ENCODE results near the gene TMEM115. TPM values are rescaled to one million over a fixed set of nuclear protein-coding genes. Genes with fewer than 3 reads are reported as not detected.
A peak's percentile ranks its signal among the peaks of the same experiment; 100 is the strongest.

The TMEM115 gene
- total RNA-seq, 2 donors from 2014 or later = 42.1 to 45.0 TPM

DNA sequence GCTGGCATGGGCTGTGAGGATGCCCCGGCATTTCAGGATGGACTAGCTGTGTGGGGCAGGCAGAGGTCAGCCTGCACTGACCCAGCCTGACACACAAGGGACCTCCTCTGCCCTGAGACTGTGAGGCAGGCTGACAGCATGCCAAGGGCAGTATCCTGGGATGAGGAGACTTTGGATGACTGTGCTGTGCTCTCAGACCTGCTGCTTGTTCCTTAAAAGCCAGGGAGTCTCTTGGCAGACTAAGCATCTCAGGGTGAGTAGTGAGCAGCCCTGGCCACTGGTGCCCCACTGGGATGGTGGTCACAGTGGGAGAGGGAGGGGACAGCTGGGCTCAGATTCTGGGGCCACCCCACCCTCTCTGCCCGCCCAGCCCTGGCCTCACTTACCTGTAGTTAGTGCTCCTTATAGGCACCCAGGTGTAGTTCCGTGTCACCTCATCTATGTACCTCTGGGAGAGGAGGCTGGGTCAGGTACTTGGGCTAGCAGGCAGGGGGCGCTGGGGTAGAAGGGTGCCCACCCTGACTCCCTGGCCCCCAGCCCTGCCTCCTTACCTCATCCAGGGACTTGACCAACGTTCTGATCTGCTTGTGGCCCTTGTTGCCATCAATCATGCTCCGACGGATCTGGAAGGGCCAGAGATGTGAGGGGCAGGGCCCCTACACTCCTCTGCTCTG lies 16.1 kb upstream of the TMEM115 start:
- TF ChIP-seq, protein P1, sequence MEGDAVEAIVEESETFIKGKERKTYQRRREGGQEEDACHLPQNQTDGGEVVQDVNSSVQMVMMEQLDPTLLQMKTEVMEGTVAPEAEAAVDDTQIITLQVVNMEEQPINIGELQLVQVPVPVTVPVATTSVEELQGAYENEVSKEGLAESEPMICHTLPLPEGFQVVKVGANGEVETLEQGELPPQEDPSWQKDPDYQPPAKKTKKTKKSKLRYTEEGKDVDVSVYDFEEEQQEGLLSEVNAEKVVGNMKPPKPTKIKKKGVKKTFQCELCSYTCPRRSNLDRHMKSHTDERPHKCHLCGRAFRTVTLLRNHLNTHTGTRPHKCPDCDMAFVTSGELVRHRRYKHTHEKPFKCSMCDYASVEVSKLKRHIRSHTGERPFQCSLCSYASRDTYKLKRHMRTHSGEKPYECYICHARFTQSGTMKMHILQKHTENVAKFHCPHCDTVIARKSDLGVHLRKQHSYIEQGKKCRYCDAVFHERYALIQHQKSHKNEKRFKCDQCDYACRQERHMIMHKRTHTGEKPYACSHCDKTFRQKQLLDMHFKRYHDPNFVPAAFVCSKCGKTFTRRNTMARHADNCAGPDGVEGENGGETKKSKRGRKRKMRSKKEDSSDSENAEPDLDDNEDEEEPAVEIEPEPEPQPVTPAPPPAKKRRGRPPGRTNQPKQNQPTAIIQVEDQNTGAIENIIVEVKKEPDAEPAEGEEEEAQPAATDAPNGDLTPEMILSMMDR (IDR thresholded peaks at IDR 0.05) = no peak
- Histone ChIP-seq H3K27me3 (no peaks in the 10 kb centered on the region), H3K36me3 (no peaks in the 10 kb centered on the region), H3K4me3 (no peak overlapping the region), H3K9ac (ENCODE audit: low read depth in 2 of 2, low read length in 2 of 2) (no peak overlapping the region), H3K9me3 (no peaks in the 10 kb centered on the region), H3K4me1 (no peaks in the 10 kb centered on the region), H3K27ac (no peak overlapping the region)
- intact Hi-C loops (cut with DNase I) = no loop called here
- no peak for DNase-seq

DNA sequence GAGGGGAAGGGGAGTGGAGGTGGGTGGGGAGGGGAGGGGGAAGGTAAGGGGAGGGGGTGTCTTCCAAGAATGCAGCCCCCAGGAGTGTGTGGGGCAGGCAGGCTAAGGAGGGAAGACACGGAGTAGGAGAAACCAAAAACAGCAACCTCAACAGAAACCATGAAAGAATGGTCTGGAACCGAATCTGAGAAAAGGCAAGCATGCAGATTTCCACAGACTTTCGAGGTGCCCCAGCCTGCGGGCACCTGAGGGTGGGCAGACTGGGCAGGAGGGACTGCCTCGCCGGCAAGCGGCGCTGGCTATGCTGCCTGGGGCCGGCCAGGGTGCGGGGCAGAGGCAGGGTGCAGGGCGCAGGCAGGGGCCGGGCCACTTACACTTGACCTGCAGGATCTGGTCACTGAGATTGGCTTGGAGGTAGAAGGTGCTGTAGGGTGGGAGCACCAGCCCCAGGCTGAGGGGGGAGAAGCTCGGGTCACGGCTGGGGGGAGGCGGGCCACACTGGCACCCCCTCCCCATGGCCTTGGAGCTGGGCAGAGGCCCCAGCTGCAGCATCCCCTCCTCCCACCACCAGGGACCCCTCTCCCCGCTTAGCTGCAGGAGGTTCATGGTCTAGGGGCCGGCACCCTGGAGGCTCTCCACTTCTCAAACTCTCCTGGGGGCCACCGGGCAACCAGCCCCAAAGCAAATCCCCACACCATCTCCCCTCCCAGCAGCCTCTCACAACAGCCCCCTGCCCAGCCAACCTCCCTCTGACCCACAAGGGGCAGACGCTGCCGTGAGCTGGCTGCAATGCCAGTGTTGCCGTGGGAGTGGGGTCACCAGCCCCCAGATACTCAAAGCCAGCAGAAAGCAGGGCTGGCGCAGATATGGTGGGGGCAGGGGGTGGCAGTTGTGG lies 15.3 kb upstream of the TMEM115 start:
- Histone ChIP-seq H3K27me3 (no peaks in the 10 kb centered on the region), H3K27ac (no peak overlapping the region), H3K9ac (ENCODE audit: low read depth in 2 of 2, low read length in 2 of 2) (no peak overlapping the region), H3K4me1 (no peaks in the 10 kb centered on the region), H3K9me3 (no peaks in the 10 kb centered on the region), H3K36me3 (no peaks in the 10 kb centered on the region), H3K4me3 (no peak overlapping the region)
- intact Hi-C loops (cut with DNase I) = no loop called here
- TF ChIP-seq, protein P1 (IDR thresholded peaks at IDR 0.05) = no peak
- DNase-seq = no peak

DNA sequence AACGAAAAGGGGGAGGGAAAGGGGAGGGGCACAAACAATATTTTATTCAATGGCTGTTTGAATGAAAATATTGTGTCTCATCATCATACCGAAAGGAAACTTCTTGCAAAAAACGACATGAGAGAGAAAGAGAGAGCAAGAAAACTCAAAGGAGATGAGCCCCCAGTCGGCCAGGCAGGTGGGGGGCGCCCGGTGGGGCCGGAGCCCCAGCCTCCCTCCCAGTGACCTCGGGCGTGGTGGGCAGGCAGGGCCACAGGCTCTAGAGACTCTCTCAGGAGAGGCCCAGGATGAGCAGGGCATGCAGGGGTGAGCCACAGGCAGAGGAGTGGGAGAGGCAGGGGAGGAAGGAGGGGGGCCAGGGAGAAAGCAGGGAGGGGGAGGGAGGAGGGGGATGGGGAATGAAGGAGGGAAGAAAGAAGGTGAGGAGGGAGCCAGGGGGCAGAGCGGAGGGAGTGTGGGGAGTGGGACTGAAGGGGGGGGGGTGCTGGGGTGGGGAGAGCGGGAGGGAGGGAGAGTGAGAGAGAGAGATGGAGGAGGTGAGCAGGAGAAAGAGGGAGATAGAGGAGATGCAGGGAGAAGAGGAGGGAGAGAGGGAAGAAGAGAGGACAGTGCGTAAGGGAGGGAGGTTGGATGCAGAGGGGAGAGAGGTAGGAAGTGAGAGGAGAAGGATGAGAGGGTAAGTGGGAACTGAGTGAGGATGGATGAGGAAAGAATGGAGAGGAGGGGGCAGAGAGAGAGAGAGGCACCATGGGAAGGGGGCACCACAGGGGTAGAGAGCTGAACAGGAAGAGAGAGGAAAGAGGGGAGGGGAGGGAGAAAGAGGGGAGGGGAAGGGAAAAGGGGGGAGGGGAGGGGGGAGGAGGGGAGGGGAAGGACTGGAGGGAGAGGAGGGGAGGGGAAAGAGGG lies 14.1 kb upstream of the TMEM115 start:
- no peak for DNase-seq
- no peak overlapping the region for H3K4me3 ChIP-seq
- H3K36me3 ChIP-seq = no peaks in the 10 kb centered on the region
- intact Hi-C loops (cut with DNase I) = no loop called here
- TF ChIP-seq, protein P1 (IDR thresholded peaks at IDR 0.05) = no peak
- H3K27me3 ChIP-seq = no peaks in the 10 kb centered on the region
- no peaks in the 10 kb centered on the region for H3K9me3 ChIP-seq
- H3K27ac ChIP-seq = no peak overlapping the region
- H3K4me1 ChIP-seq = no peaks in the 10 kb centered on the region
- H3K9ac ChIP-seq (ENCODE audit: low read depth in 2 of 2, low read length in 2 of 2) = no peak overlapping the region

DNA sequence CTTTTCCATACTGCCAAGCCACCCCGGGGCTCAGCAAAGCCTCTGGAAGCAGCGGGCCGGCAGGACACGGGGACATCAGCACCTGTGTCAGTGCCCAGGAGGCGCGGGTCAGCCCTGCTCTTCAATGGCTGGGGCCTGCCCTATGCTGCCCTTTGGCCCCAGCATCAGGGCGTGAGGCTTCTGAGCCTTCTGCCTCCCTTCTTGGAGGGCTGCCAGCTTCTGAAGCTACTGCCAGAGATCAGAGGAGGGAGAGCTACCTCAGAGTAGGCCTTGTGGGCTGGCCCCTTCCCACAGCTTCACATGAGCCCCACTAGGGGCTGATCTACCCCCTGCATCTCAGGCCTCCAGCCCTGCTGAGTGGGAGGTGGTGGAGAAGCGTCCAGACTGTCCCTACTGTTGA lies 13.0 kb upstream of the TMEM115 start:
- H3K36me3 ChIP-seq = no peaks in the 10 kb centered on the region
- intact Hi-C loops (cut with DNase I) = no loop called here
- DNase-seq = peak; percentile 78
- no peak overlapping the region for H3K4me3 ChIP-seq
- H3K27me3 ChIP-seq = no peaks in the 10 kb centered on the region
- H3K27ac ChIP-seq = no peak overlapping the region
- H3K4me1 ChIP-seq = no peaks in the 10 kb centered on the region
- H3K9ac ChIP-seq (ENCODE audit: low read depth in 2 of 2, low read length in 2 of 2) = no peak overlapping the region
- H3K9me3 ChIP-seq = no peaks in the 10 kb centered on the region
- TF ChIP-seq, protein P1 (IDR thresholded peaks at IDR 0.05) = no peak

DNA sequence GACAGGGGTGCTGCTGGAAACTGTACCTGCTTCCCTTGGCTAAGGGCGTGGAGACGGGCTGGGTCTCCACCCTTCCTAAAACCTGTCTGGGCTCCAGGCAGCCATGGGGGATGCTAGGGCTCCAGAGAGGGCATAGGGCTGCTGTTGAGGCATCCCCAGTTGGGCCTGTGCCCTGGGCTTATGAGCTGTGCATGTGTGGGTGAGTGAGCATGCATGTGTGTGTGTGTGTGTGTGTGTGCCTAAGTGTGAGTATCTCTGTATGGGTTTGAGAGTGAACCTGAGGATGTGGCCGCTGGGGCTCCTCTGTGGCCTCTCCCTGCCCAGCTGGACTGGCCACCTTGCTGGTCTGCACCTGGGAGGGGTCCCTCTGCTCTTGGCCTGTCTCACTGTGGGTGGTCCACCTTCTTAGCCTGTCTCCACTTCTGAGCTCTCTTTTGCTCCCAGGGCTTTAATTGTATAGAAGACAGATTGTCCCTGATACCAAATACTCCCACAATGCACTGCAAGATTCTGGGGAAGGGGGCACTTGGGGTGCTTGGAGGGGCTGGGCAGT lies 11.9 kb upstream of the TMEM115 start:
- no peaks in the 10 kb centered on the region for H3K9me3 ChIP-seq
- no peaks in the 10 kb centered on the region for H3K4me1 ChIP-seq
- H3K27ac ChIP-seq = no peak overlapping the region
- no peak overlapping the region for H3K4me3 ChIP-seq
- H3K27me3 ChIP-seq = no peaks in the 10 kb centered on the region
- H3K36me3 ChIP-seq = no peaks in the 10 kb centered on the region
- TF ChIP-seq, protein P1 (IDR thresholded peaks at IDR 0.05) = no peak
- H3K9ac ChIP-seq (ENCODE audit: low read depth in 2 of 2, low read length in 2 of 2) = no peak overlapping the region
- intact Hi-C loops (cut with DNase I) = no loop called here
- no peak for DNase-seq
